H1 (cell line): Measurements from ENCODE around the gene DCPS. TPM values are rescaled to one million over a fixed set of nuclear protein-coding genes. Genes with fewer than 3 reads are reported as not detected.

Experiments used
- ATF2 ChIP-seq: IDR thresholded peaks from 2 replicates; pipeline ENCODE4 v1.6.1; 2012; ENCODE audit warnings: low read length, inconsistent platforms
- ATF3 ChIP-seq: IDR thresholded peaks from 2 replicates; pipeline ENCODE4 v1.6.1; 2011; ENCODE audit warnings: low read depth, mild to moderate bottlenecking, low read length; ENCODE audit not compliant: insufficient read depth
- BCL11A ChIP-seq, 2 experiments: IDR thresholded peaks; one replicate each; pipeline ENCODE4 v1.6.1; 2011; ENCODE audit warnings: low read depth in 2 of 2, low read length in 2 of 2, mild to moderate bottlenecking in 2 of 2
- CBX5 ChIP-seq: fragments of 300-800, 300-1000 bp; sonication (generic); IDR thresholded peaks from 2 replicates; pipeline ENCODE4 v1.7.1; 2016; ENCODE audit warnings: antibody characterized with exemption, low read length, low read depth
- CHD1 ChIP-seq: IDR thresholded peaks from 2 replicates; pipeline ENCODE4 v1.6.1; 2012; ENCODE audit warnings: low read depth, low read length, improper control_type of control experiment
- CTCF ChIP-seq, 3 experiments: IDR thresholded peaks; 1 replicate in 2 of 3; 2 replicates in 1 of 3; pipeline versions ENCODE4 v1.5.1 to v1.6.1; 2011; ENCODE audit warnings: low read length in 3 of 3, mild to moderate bottlenecking in 3 of 3, inconsistent platforms in 2 of 3, low read depth in 1 of 3, moderate library complexity in 1 of 3; ENCODE audit not compliant: insufficient read depth in 1 of 3; ENCODE audit errors: control extremely low read depth in 1 of 3
- E2F6 ChIP-seq: IDR thresholded peaks from 2 replicates; pipeline ENCODE4 v1.6.1; 2012; ENCODE audit warnings: inconsistent platforms
- GTF2F1 ChIP-seq: IDR thresholded peaks from 2 replicates; pipeline ENCODE4 v1.6.1; 2012; ENCODE audit warnings: low read depth, low read length, improper control_type of control experiment, borderline replicate concordance
- MAX ChIP-seq: IDR thresholded peaks from 2 replicates; pipeline ENCODE4 v1.6.1; 2012; ENCODE audit warnings: inconsistent platforms
- SIRT6 ChIP-seq: IDR thresholded peaks from one replicate; pipeline ENCODE4 v1.7.1; 2012; ENCODE audit warnings: low read length, inconsistent platforms
- SIX5 ChIP-seq: IDR thresholded peaks from 2 replicates; pipeline ENCODE4 v1.6.1; 2011; ENCODE audit warnings: mild to moderate bottlenecking, low read depth, low read length
- TBP ChIP-seq: IDR thresholded peaks from 2 replicates; pipeline ENCODE4 v1.6.1; 2011; ENCODE audit warnings: low read depth, low read length, improper control_type of control experiment
- polyA plus RNA-seq, 7 experiments: library from polyadenylated mRNA; depleted of rRNA in 3 of 7; stranded (reverse) in 5 of 7; unstranded in 2 of 7; fragments of >200 nt in 5 of 7; fragments of 200-250 nt in 2 of 7; gene quantifications; 1 replicate in 5 of 7; 2 replicates in 1 of 7; 4 replicates in 1 of 7; pipeline versions ENCODE4 v1.2.1 to v1.2.3, GENCODE V29; 2011 to 2013; ENCODE audit warnings: missing spikeins in 2 of 7, mixed read lengths in 2 of 7
- total RNA-seq: library from RNA; stranded (reverse); fragmentation: NEBNext Ultra II Directional; extraction: Animal tissue kit (Norgen Biotek cat#: 25700); gene quantifications from 2 replicates; pipeline ENCODE4 v1.2.1, GENCODE V29; 2021

Gene DCPS
- total and polyA plus RNA-seq, 2 of the 8 experiments (the other 6 are each of a cell fraction or from before 2014, with no cell fraction given), result 24.6 to 55.2 TPM

- no peak for TF ChIP-seq CTCF (IDR thresholded peaks at IDR 0.05; ENCODE audit: control extremely low read depth in 1 of 3, insufficient read depth in 1 of 3, low read depth in 1 of 3, low read length in 3 of 3)
- TF ChIP-seq ATF2, result no peak
- no peak for TF ChIP-seq E2F6
- TF ChIP-seq GTF2F1, result no peak
- no peak for TF ChIP-seq MAX
- TF ChIP-seq TBP, result no peak
- TF ChIP-seq SIX5, result no peak
- TF ChIP-seq ATF3, result no peak
- no peak for TF ChIP-seq SIRT6
- no peak for TF ChIP-seq CBX5
- no peak for TF ChIP-seq BCL11A (IDR thresholded peaks at IDR 0.05; ENCODE audit: low read depth in 2 of 2, low read length in 2 of 2)
- no peak for TF ChIP-seq CHD1
These were observed 33.8 kb downstream of the DCPS start (continued) for GRCh38 chr11:126337474-126338241.
